Prostate gland (tissue), 2 donors: ENCODE data around the gene SDS. TPM values are rescaled to one million over a fixed set of nuclear protein-coding genes. Genes with fewer than 3 reads are reported as not detected.

Experiments used
- DNase-seq: peaks from one replicate; pipeline ENCODE4 v3.0.0-alpha.2; 2019; ENCODE audit warnings: low spot score
- H3K27ac ChIP-seq, 2 donors: fragments of 200-600 bp; sonication (generic); 2 replicates each; pipeline ENCODE4 v1.5.1; 2017 to 2019
- H3K27me3 ChIP-seq: fragments of 200-600 bp; sonication (generic); replicated peaks from 2 replicates; pipeline ENCODE4 v1.5.1; 2019; ENCODE audit not compliant: insufficient read depth
- H3K36me3 ChIP-seq, 2 donors: fragments of 200-600 bp; sonication (generic); 1 replicate in 1 of 2; 2 replicates in 1 of 2; pipeline versions ENCODE4 v1.5.1 to v1.8.1; 2017 to 2019
- H3K4me1 ChIP-seq: fragments of 200-600 bp; sonication (generic); replicated peaks from 2 replicates; pipeline ENCODE4 v1.5.1; 2019
- H3K4me3 ChIP-seq, 2 donors: fragments of 200-600 bp; sonication (generic); 2 replicates each; pipeline ENCODE4 v1.5.1; 2017 to 2019
- H3K9me3 ChIP-seq: fragments of 200-600 bp; sonication (generic); 2 replicates; pipeline ENCODE4 v1.5.1; 2017
- POLR2A ChIP-seq: fragments of 450-650 bp; IDR thresholded peaks from one replicate; pipeline ENCODE4 v1.6.1; 2016; ENCODE audit warnings: antibody characterized with exemption, mild to moderate bottlenecking
- POLR2AphosphoS5 ChIP-seq: sonication (generic); formaldehyde crosslinking; IDR thresholded peaks from one replicate; pipeline ENCODE4 v1.6.1; 2017; ENCODE audit warnings: antibody characterized with exemption
- WGBS: methylation state at CpG from one replicate; pipeline ENCODE4 v1.1.5; 2018; 5-methylcytosine and 5-hydroxymethylcytosine counted together
- intact Hi-C: fragments of 100-400 bp; cut with DNase I; formaldehyde crosslinking; loops from one replicate; pipeline ENCODE4 v1.14.2; 2022
- total RNA-seq, 2 donors: library from RNA; depleted of rRNA; stranded (reverse); fragments of >200 nt; gene quantifications; one replicate each; pipeline ENCODE4 v1.1.0, GENCODE V29; 2016
- TF ChIP-seq, protein P1 (sequence below), 4 experiments: fragments of 200-600 bp in 2 of 4; fragments of 450-650 bp in 2 of 4; sonication (generic) in 2 of 4; IDR thresholded peaks; 1 replicate in 3 of 4; 2 replicates in 1 of 4; pipeline ENCODE4 v1.5.1; 2016 to 2019; ENCODE audit warnings: antibody characterized with exemption in 4 of 4, mild to moderate bottlenecking in 2 of 4, moderate library complexity in 2 of 4

The SDS gene
- total RNA-seq, 2 donors from 2014 or later, result 0.50 to 0.80 TPM

DNA sequence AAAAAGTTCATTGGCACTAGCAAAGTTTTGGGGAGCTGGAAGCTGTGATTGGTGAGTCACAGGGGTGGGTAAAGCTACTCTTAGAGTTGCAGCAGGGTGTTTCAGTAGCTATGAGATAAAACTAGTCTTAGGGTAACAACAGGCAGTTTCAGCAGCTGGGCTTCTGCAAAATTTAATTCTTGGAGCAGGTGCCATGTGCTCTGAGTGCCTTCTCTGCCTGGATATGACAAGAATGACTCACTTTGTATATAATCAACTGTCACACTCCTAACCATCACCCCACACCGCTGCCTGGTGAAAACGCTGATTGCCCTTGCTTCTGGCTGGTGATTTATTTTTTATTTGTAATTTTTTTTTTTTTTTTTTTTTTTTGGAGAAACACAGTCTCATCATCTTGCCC is 55.8 kb downstream of the SDS start:
- WGBS, result 64% methylated on average over 2 of the region's 2 CpGs
- no peaks in the 10 kb centered on the region for H3K27me3 ChIP-seq
- DNase-seq, result no peak

DNA sequence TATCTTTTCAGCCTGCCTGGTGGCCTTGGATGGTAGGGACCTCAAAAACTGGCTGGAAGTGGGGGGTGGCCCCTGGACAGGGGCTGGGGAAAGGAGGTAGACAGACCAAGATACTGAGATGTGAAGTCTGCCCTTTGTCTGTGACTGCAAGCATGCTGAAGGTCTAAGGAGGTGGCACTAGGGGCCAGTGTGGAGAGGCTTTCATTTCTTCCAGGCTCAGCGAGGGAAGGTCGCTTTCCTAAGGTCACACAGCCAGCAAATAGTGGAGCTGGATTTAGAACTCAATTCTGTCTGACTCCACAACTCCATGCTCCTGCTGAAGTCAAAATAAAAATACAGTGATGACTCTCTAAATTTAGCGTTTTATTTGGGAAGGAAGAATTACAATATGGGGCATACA is 56.6 kb downstream of the SDS start:
- Histone ChIP-seq H3K36me3 (no peaks in the 10 kb centered on the region), H3K4me3 (no peak overlapping the region), H3K9me3 (no peaks in the 10 kb centered on the region), H3K4me1 (no peaks in the 10 kb centered on the region), H3K27ac (no peak overlapping the region), H3K27me3 (no peaks in the 10 kb centered on the region)
- 92% methylated on average over 3 of the region's 3 CpGs for WGBS
- TF ChIP-seq POLR2A (no peak), POLR2AphosphoS5 (no peak)
- TF ChIP-seq, protein P1, sequence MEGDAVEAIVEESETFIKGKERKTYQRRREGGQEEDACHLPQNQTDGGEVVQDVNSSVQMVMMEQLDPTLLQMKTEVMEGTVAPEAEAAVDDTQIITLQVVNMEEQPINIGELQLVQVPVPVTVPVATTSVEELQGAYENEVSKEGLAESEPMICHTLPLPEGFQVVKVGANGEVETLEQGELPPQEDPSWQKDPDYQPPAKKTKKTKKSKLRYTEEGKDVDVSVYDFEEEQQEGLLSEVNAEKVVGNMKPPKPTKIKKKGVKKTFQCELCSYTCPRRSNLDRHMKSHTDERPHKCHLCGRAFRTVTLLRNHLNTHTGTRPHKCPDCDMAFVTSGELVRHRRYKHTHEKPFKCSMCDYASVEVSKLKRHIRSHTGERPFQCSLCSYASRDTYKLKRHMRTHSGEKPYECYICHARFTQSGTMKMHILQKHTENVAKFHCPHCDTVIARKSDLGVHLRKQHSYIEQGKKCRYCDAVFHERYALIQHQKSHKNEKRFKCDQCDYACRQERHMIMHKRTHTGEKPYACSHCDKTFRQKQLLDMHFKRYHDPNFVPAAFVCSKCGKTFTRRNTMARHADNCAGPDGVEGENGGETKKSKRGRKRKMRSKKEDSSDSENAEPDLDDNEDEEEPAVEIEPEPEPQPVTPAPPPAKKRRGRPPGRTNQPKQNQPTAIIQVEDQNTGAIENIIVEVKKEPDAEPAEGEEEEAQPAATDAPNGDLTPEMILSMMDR (IDR thresholded peaks at IDR 0.05), result no peak
- DNase-seq, result no peak
- intact Hi-C loops, result no loop called here

More for the DNA sequence above, 55.8 kb downstream of the SDS start:
- no peaks in the 10 kb centered on the region for H3K9me3 ChIP-seq
- H3K4me3 ChIP-seq, result no peak overlapping the region
- H3K27ac ChIP-seq, result no peak overlapping the region
- H3K4me1 ChIP-seq, result no peaks in the 10 kb centered on the region
- H3K36me3 ChIP-seq, result no peaks in the 10 kb centered on the region
- no peak for TF ChIP-seq POLR2AphosphoS5
- TF ChIP-seq POLR2A, result no peak
- TF ChIP-seq, protein P1 (IDR thresholded peaks at IDR 0.05), result no peak
- intact Hi-C loops, result no loop called here

DNA sequence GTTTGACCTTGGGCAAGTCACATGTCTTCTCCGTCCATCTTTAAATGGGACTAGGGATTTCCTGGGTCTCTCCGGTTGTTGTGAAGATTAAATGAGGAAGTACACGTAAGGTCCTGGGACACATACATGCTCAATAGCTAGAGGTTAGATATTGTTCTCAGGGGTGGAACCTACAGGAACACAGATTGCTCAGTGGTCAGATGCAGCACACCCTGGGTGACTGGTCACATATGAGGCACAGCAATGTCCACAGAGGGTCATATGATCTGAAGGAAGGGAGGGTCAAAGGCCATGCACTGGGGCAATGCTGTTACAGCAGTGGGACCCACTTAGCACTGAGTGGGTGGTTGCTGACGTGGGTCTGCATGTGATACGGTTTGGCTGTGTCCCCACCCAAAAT is 57.3 kb downstream of the SDS start:
- Histone ChIP-seq H3K4me1 (no peaks in the 10 kb centered on the region), H3K27me3 (no peaks in the 10 kb centered on the region), H3K27ac (no peak overlapping the region), H3K36me3 (no peaks in the 10 kb centered on the region), H3K4me3 (no peak overlapping the region), H3K9me3 (no peaks in the 10 kb centered on the region)
- 89% methylated on average over 5 of the region's 5 CpGs for WGBS
- TF ChIP-seq POLR2AphosphoS5, result no peak
- TF ChIP-seq POLR2A, result no peak
- TF ChIP-seq, protein P1 (IDR thresholded peaks at IDR 0.05), result no peak
- intact Hi-C loops, result no loop called here
- DNase-seq, result no peak

DNA sequence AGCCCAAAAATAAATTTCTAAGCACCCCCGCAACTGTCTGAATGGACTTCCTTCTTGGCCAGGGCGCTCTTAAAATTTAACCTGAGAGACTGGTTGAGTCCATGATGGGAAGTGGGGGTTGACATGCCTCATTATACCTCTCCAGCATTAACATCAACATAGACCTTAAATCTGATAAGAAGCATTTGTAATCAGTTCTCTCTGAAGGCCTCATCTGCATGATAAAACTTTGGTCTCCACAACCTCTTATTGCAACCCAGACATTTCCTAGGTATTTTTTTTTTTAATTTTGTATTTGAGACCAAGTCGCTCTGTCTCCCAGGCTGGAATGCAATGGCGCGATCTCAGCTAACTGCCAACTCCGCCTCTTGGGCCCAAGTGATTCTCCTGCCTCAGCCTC is 58.4 kb downstream of the SDS start:
- no peaks in the 10 kb centered on the region for H3K9me3 ChIP-seq
- no peaks in the 10 kb centered on the region for H3K4me1 ChIP-seq
- TF ChIP-seq POLR2AphosphoS5, result no peak
- TF ChIP-seq POLR2A, result no peak
- TF ChIP-seq, protein P1 (IDR thresholded peaks at IDR 0.05), result no peak
- DNase-seq, result no peak
- intact Hi-C loops, result no loop called here
- no peaks in the 10 kb centered on the region for H3K27me3 ChIP-seq
- 94% methylated on average over 6 of the region's 6 CpGs for WGBS
- no peaks in the 10 kb centered on the region for H3K36me3 ChIP-seq
- H3K4me3 ChIP-seq, result no peak overlapping the region
- no peak overlapping the region for H3K27ac ChIP-seq

Other genes starting within 250 kb of the SDS start
- 100 to 1,000 TPM in 1 of 2 donors, 10 to 100 TPM in 1; 66.3 to 119 TPM for gene DDX54, start 218.4 kb downstream of the SDS start, total RNA-seq
- 10 to 100 TPM; 29.0 to 39.7 TPM for gene RITA1, start 218.2 kb downstream of the SDS start, total RNA-seq
- 10 to 100 TPM; 52.6 to 65.3 TPM for gene TPCN1, start 182.4 kb downstream of the SDS start, total RNA-seq
- gene SLC8B1, start 68.8 kb downstream of the SDS start, total RNA-seq, result 10 to 100 TPM; 23.1 to 94.7 TPM
- gene PLBD2, start 45.3 kb downstream of the SDS start, total RNA-seq, result 100 to 1,000 TPM in 1 of 2 donors, 10 to 100 TPM in 1; 48.2 to 114 TPM
- 1 to 10 TPM; 6.2 to 8.5 TPM for gene SDSL, start 18.5 kb upstream of the SDS start, total RNA-seq
- gene LHX5, start 68.0 kb upstream of the SDS start, total RNA-seq, result not detected